ENCODE measurements around the gene LEUTX. TPM values are rescaled to one million over a fixed set of nuclear protein-coding genes. Genes with fewer than 3 reads are reported as not detected.
A peak's percentile ranks its signal among the peaks of the same experiment; 100 is the strongest.

LEUTX gene
- total RNA-seq, 1 donor from 2014 or later = not detected

GRCh38 chr19:39832341-39833083 is 53.9 kb downstream of the LEUTX start:
- H3K36me3 Mint-ChIP-seq = peaks cover 40% of the 10 kb centered on the region
- H3K36me3 ChIP-seq = peaks cover 10% of the 10 kb centered on the region
- no peaks in the 10 kb centered on the region for H3K9me3 ChIP-seq (ENCODE audit: low read depth)
- peaks cover 22% of the 10 kb centered on the region for H3F3A ChIP-seq (ENCODE audit: low read depth)
- peaks cover 6% of the 10 kb centered on the region for H3K4me1 ChIP-seq
- H3K79me2 ChIP-seq (ENCODE audit: low read depth) = peaks cover 33% of the 10 kb centered on the region
- no peak for TF ChIP-seq CTCF (IDR thresholded peaks at IDR 0.05)
- TF ChIP-seq EZH2phosphoT487 (IDR thresholded peaks at IDR 0.05) = no peak
- TF ChIP-seq EZH2 (IDR thresholded peaks at IDR 0.05) = no peak
- no peaks in the 10 kb centered on the region for H3K27me3 ChIP-seq
- peaks cover 23% of the 10 kb centered on the region for H3K4me1 Mint-ChIP-seq
- H3K9ac ChIP-seq = peak overlapping the region; percentile 77
- H2AFZ ChIP-seq (replicated peaks) = no peak overlapping the region
- H3K27ac Mint-ChIP-seq = peak overlapping the region; percentile 99
- H3K27me3 Mint-ChIP-seq (ENCODE audit: insufficient read depth, low read depth) = peaks cover 18% of the 10 kb centered on the region
- no peak for DNase-seq (ENCODE audit: low spot score)
- H4K20me1 ChIP-seq (ENCODE audit: low read depth) = no peaks in the 10 kb centered on the region
- H3K4me2 ChIP-seq = peak overlapping the region; percentile 79
- peak overlapping the region; percentile 91 for H3K4me3 ChIP-seq
- H3K27ac ChIP-seq = no peak overlapping the region
- no peaks in the 10 kb centered on the region for H3K9me3 Mint-ChIP-seq
- H3K4me3 Mint-ChIP-seq = peak overlapping the region; percentile 95

GRCh38 chr19:39833160-39833463 is 54.5 kb downstream of the LEUTX start:
- H3F3A ChIP-seq (ENCODE audit: low read depth) = peaks cover 22% of the 10 kb centered on the region
- TF ChIP-seq CTCF (IDR thresholded peaks at IDR 0.05) (no peak), EZH2phosphoT487 (IDR thresholded peaks at IDR 0.05) (no peak), EZH2 (IDR thresholded peaks at IDR 0.05) (no peak)
- peak overlapping the region; percentile 99 for H3K27ac Mint-ChIP-seq
- peak overlapping the region; percentile 91 for H3K4me3 ChIP-seq
- H2AFZ ChIP-seq (replicated peaks) = no peak overlapping the region
- peaks cover 10% of the 10 kb centered on the region for H3K36me3 ChIP-seq
- H3K27me3 ChIP-seq = no peaks in the 10 kb centered on the region
- peaks cover 33% of the 10 kb centered on the region for H3K79me2 ChIP-seq (ENCODE audit: low read depth)
- peaks cover 6% of the 10 kb centered on the region for H3K4me1 ChIP-seq
- peak overlapping the region; percentile 77 for H3K9ac ChIP-seq
- peaks cover 23% of the 10 kb centered on the region for H3K4me1 Mint-ChIP-seq
- no peaks in the 10 kb centered on the region for H3K9me3 ChIP-seq (ENCODE audit: low read depth)
- H3K36me3 Mint-ChIP-seq = peaks cover 39% of the 10 kb centered on the region
- no peaks in the 10 kb centered on the region for H3K9me3 Mint-ChIP-seq
- peak overlapping the region; percentile 95 for H3K4me3 Mint-ChIP-seq
- no peaks in the 10 kb centered on the region for H4K20me1 ChIP-seq (ENCODE audit: low read depth)
- no peak for DNase-seq (ENCODE audit: low spot score)
- H3K27me3 Mint-ChIP-seq (ENCODE audit: insufficient read depth, low read depth) = peaks cover 18% of the 10 kb centered on the region
- peak overlapping the region; percentile 79 for H3K4me2 ChIP-seq
- H3K27ac ChIP-seq = no peak overlapping the region

GRCh38 chr19:39833464-39834286 is 55.0 kb downstream of the LEUTX start, which contains the start of gene DYRK1B:
Gene DYRK1B (minus strand): TSS chr19:39834162. CDS start chr19:39831867, 2,295 bp downstream.
- peaks cover 36% of the 10 kb centered on the region for H3K36me3 Mint-ChIP-seq
- peak within 1 kb of the TSS; percentile 99 for H3K27ac Mint-ChIP-seq
- peak within 1 kb of the TSS; percentile 95 for H3K4me3 Mint-ChIP-seq
- H3K27me3 Mint-ChIP-seq (ENCODE audit: insufficient read depth, low read depth) = peaks cover 15% of the 10 kb centered on the region
- Histone ChIP-seq H3K79me2 (ENCODE audit: low read depth) (peaks cover 37% of the 10 kb centered on the region), H3K9ac (peak within 1 kb of the TSS; percentile 98), H3K4me1 (peaks cover 6% of the 10 kb centered on the region), H3K4me3 (peak within 1 kb of the TSS; percentile 91), H2AFZ (replicated peaks) (peak within 1 kb of the TSS; percentile 82), H3F3A (ENCODE audit: low read depth) (peaks cover 22% of the 10 kb centered on the region), H3K4me2 (peak within 1 kb of the TSS; percentile 79), H3K27ac (peak within 1 kb of the TSS; percentile 99), H3K36me3 (peaks cover 9% of the 10 kb centered on the region), H3K9me3 (ENCODE audit: low read depth) (no peaks in the 10 kb centered on the region), H3K27me3 (no peaks in the 10 kb centered on the region), H4K20me1 (ENCODE audit: low read depth) (no peaks in the 10 kb centered on the region)
- DNase-seq (ENCODE audit: low spot score) = peak; percentile 99
- H3K4me1 Mint-ChIP-seq = peaks cover 23% of the 10 kb centered on the region
- TF ChIP-seq EZH2phosphoT487 (IDR thresholded peaks at IDR 0.05) = no peak
- TF ChIP-seq EZH2 (IDR thresholded peaks at IDR 0.05) = no peak
- no peak for TF ChIP-seq CTCF (IDR thresholded peaks at IDR 0.05)
- no peaks in the 10 kb centered on the region for H3K9me3 Mint-ChIP-seq

All from neural progenitor cell (in vitro differentiated cells).